ENCODE data around the gene COMMD6.

The COMMD6 gene

GRCh38 chr13:75569576-75569975, 31.9 kb upstream of the COMMD6 start:
- H3K79me2 ChIP-seq (ENCODE audit: control insufficient read depth, insufficient read depth, low read length), result no peaks in the 10 kb centered on the region
- no peak overlapping the region for H3K4me2 ChIP-seq (ENCODE audit: low read length)
- no peak overlapping the region for H3K9ac ChIP-seq (ENCODE audit: low read length)
- H3K27ac ChIP-seq (ENCODE audit: low read depth, low read length), result no peak overlapping the region
- WGBS (ENCODE audit: extremely low coverage, insufficient coverage, low lambda C conversion rate), result no CpG with 5 or more reads among the region's 1 CpG
- H4K5ac ChIP-seq (ENCODE audit: low read length), result no peak overlapping the region
- no peaks in the 10 kb centered on the region for H3K36me3 ChIP-seq (ENCODE audit: control insufficient read depth, insufficient read depth, low read length)
- no peak overlapping the region for H2AK5ac ChIP-seq (ENCODE audit: low read length)
- no peak overlapping the region for H3K23ac ChIP-seq (ENCODE audit: low read length)
- no peak overlapping the region for H3K56ac ChIP-seq (ENCODE audit: low read length)
- H3K27me3 ChIP-seq (ENCODE audit: insufficient read depth, low read length, poor library complexity), result no peaks in the 10 kb centered on the region
- DNase-seq, result no peak
- no peak overlapping the region for H3K4me3 ChIP-seq (ENCODE audit: low read length)
- no peak overlapping the region for H2BK5ac ChIP-seq (ENCODE audit: low read length)
- no peak overlapping the region for H3K18ac ChIP-seq (ENCODE audit: low read length)
- no peaks in the 10 kb centered on the region for H3K79me1 ChIP-seq (ENCODE audit: low read length)
- no peak overlapping the region for H2BK120ac ChIP-seq (ENCODE audit: low read depth, low read length)
- H4K8ac ChIP-seq (ENCODE audit: low read depth, low read length), result no peak overlapping the region
- H3K4ac ChIP-seq (ENCODE audit: low read depth, low read length), result no peak overlapping the region
- no peak overlapping the region for H2BK15ac ChIP-seq (replicated peaks; ENCODE audit: low read depth)
- H3K4me1 ChIP-seq (ENCODE audit: control insufficient read depth, low read depth, low read length), result no peaks in the 10 kb centered on the region

GRCh38 chr13:75566658-75567057, 29.0 kb upstream of the COMMD6 start:
- Histone ChIP-seq H3K27me3 (ENCODE audit: insufficient read depth, low read length, poor library complexity) (no peaks in the 10 kb centered on the region), H3K79me1 (ENCODE audit: low read length) (no peaks in the 10 kb centered on the region), H3K23ac (ENCODE audit: low read length) (no peak overlapping the region), H2BK120ac (ENCODE audit: low read depth, low read length) (no peak overlapping the region), H3K4me3 (ENCODE audit: low read length) (no peak overlapping the region), H3K27ac (ENCODE audit: low read depth, low read length) (no peak overlapping the region), H2AK5ac (ENCODE audit: low read length) (no peak overlapping the region), H3K4me1 (ENCODE audit: control insufficient read depth, low read depth, low read length) (no peaks in the 10 kb centered on the region), H3K4ac (ENCODE audit: low read depth, low read length) (no peak overlapping the region), H3K18ac (ENCODE audit: low read length) (no peak overlapping the region), H3K9ac (ENCODE audit: low read length) (no peak overlapping the region), H2BK5ac (ENCODE audit: low read length) (no peak overlapping the region), H2BK15ac (replicated peaks; ENCODE audit: low read depth) (no peak overlapping the region), H3K56ac (ENCODE audit: low read length) (no peak overlapping the region), H3K36me3 (ENCODE audit: control insufficient read depth, insufficient read depth, low read length) (no peaks in the 10 kb centered on the region), H4K8ac (ENCODE audit: low read depth, low read length) (no peak overlapping the region), H3K79me2 (ENCODE audit: control insufficient read depth, insufficient read depth, low read length) (no peaks in the 10 kb centered on the region), H4K5ac (ENCODE audit: low read length) (no peak overlapping the region), H3K4me2 (ENCODE audit: low read length) (no peak overlapping the region)
- no peak for DNase-seq

- Histone ChIP-seq H2BK15ac (replicated peaks; ENCODE audit: low read depth) (no peak overlapping the region), H3K18ac (ENCODE audit: low read length) (no peak overlapping the region), H3K56ac (ENCODE audit: low read length) (no peak overlapping the region), H3K27me3 (ENCODE audit: insufficient read depth, low read length, poor library complexity) (no peaks in the 10 kb centered on the region), H3K79me1 (ENCODE audit: low read length) (peaks cover 1% of the 10 kb centered on the region), H3K79me2 (ENCODE audit: control insufficient read depth, insufficient read depth, low read length) (no peaks in the 10 kb centered on the region), H3K4ac (ENCODE audit: low read depth, low read length) (no peak overlapping the region), H2BK5ac (ENCODE audit: low read length) (no peak overlapping the region), H3K4me1 (ENCODE audit: control insufficient read depth, low read depth, low read length) (no peaks in the 10 kb centered on the region), H2AK5ac (ENCODE audit: low read length) (no peak overlapping the region), H3K9ac (ENCODE audit: low read length) (no peak overlapping the region), H4K8ac (ENCODE audit: low read depth, low read length) (no peak overlapping the region), H3K4me2 (ENCODE audit: low read length) (no peak overlapping the region), H3K4me3 (ENCODE audit: low read length) (no peak overlapping the region), H4K5ac (ENCODE audit: low read length) (no peak overlapping the region), H2BK120ac (ENCODE audit: low read depth, low read length) (no peak overlapping the region), H3K27ac (ENCODE audit: low read depth, low read length) (no peak overlapping the region), H3K23ac (ENCODE audit: low read length) (no peak overlapping the region), H3K36me3 (ENCODE audit: control insufficient read depth, insufficient read depth, low read length) (no peaks in the 10 kb centered on the region)
- no CpG with 5 or more reads among the region's 2 CpGs for WGBS (ENCODE audit: extremely low coverage, insufficient coverage, low lambda C conversion rate)
- no peak for DNase-seq
Measured at GRCh38 chr13:75558145-75558840, 20.7 kb upstream of the COMMD6 start.

GRCh38 chr13:75556961-75557360, 19.3 kb upstream of the COMMD6 start:
- no peak overlapping the region for H2AK5ac ChIP-seq (ENCODE audit: low read length)
- no CpG with 5 or more reads among the region's 2 CpGs for WGBS (ENCODE audit: extremely low coverage, insufficient coverage, low lambda C conversion rate)
- H3K79me1 ChIP-seq (ENCODE audit: low read length), result peaks cover 4% of the 10 kb centered on the region

GRCh38 chr13:75555836-75556235, 18.2 kb upstream of the COMMD6 start:
- Histone ChIP-seq H3K27ac (ENCODE audit: low read depth, low read length) (no peak overlapping the region), H3K4me1 (ENCODE audit: control insufficient read depth, low read depth, low read length) (no peaks in the 10 kb centered on the region), H3K9ac (ENCODE audit: low read length) (no peak overlapping the region), H3K79me1 (ENCODE audit: low read length) (peaks cover 4% of the 10 kb centered on the region), H3K4me2 (ENCODE audit: low read length) (no peak overlapping the region), H4K5ac (ENCODE audit: low read length) (no peak overlapping the region), H3K79me2 (ENCODE audit: control insufficient read depth, insufficient read depth, low read length) (peaks cover 4% of the 10 kb centered on the region), H3K4me3 (ENCODE audit: low read length) (no peak overlapping the region), H2BK120ac (ENCODE audit: low read depth, low read length) (no peak overlapping the region), H3K23ac (ENCODE audit: low read length) (no peak overlapping the region), H3K27me3 (ENCODE audit: insufficient read depth, low read length, poor library complexity) (no peaks in the 10 kb centered on the region), H4K8ac (ENCODE audit: low read depth, low read length) (no peak overlapping the region), H2BK15ac (replicated peaks; ENCODE audit: low read depth) (no peak overlapping the region), H3K56ac (ENCODE audit: low read length) (no peak overlapping the region), H3K4ac (ENCODE audit: low read depth, low read length) (no peak overlapping the region), H2AK5ac (ENCODE audit: low read length) (no peak overlapping the region), H2BK5ac (ENCODE audit: low read length) (no peak overlapping the region), H3K18ac (ENCODE audit: low read length) (no peak overlapping the region), H3K36me3 (ENCODE audit: control insufficient read depth, insufficient read depth, low read length) (no peaks in the 10 kb centered on the region)
- WGBS (ENCODE audit: extremely low coverage, insufficient coverage, low lambda C conversion rate), result no CpG with 5 or more reads among the region's 1 CpG
- no peak for DNase-seq

More at GRCh38 chr13:75556961-75557360, 19.3 kb upstream of the COMMD6 start:
- no peak overlapping the region for H3K23ac ChIP-seq (ENCODE audit: low read length)
- no peak overlapping the region for H4K8ac ChIP-seq (ENCODE audit: low read depth, low read length)
- no peak overlapping the region for H3K4ac ChIP-seq (ENCODE audit: low read depth, low read length)
- no peak overlapping the region for H3K4me3 ChIP-seq (ENCODE audit: low read length)
- no peak overlapping the region for H2BK120ac ChIP-seq (ENCODE audit: low read depth, low read length)
- no peak overlapping the region for H2BK5ac ChIP-seq (ENCODE audit: low read length)
- no peak overlapping the region for H3K27ac ChIP-seq (ENCODE audit: low read depth, low read length)
- H3K36me3 ChIP-seq (ENCODE audit: control insufficient read depth, insufficient read depth, low read length), result no peaks in the 10 kb centered on the region
- H3K4me2 ChIP-seq (ENCODE audit: low read length), result no peak overlapping the region
- no peaks in the 10 kb centered on the region for H3K27me3 ChIP-seq (ENCODE audit: insufficient read depth, low read length, poor library complexity)
- H3K56ac ChIP-seq (ENCODE audit: low read length), result no peak overlapping the region
- H3K9ac ChIP-seq (ENCODE audit: low read length), result no peak overlapping the region
- no peak overlapping the region for H4K5ac ChIP-seq (ENCODE audit: low read length)
- H3K79me2 ChIP-seq (ENCODE audit: control insufficient read depth, insufficient read depth, low read length), result peaks cover 2% of the 10 kb centered on the region
- DNase-seq, result no peak
- no peak overlapping the region for H3K18ac ChIP-seq (ENCODE audit: low read length)
- no peak overlapping the region for H2BK15ac ChIP-seq (replicated peaks; ENCODE audit: low read depth)
- no peaks in the 10 kb centered on the region for H3K4me1 ChIP-seq (ENCODE audit: control insufficient read depth, low read depth, low read length)

GRCh38 chr13:75554981-75555380, 17.3 kb upstream of the COMMD6 start:
- Histone ChIP-seq H3K4me3 (ENCODE audit: low read length) (no peak overlapping the region), H3K79me2 (ENCODE audit: control insufficient read depth, insufficient read depth, low read length) (peaks cover 4% of the 10 kb centered on the region), H2BK120ac (ENCODE audit: low read depth, low read length) (no peak overlapping the region), H3K4me1 (ENCODE audit: control insufficient read depth, low read depth, low read length) (no peaks in the 10 kb centered on the region), H3K18ac (ENCODE audit: low read length) (no peak overlapping the region), H3K4me2 (ENCODE audit: low read length) (no peak overlapping the region), H3K27me3 (ENCODE audit: insufficient read depth, low read length, poor library complexity) (no peaks in the 10 kb centered on the region), H3K23ac (ENCODE audit: low read length) (no peak overlapping the region), H3K79me1 (ENCODE audit: low read length) (peaks cover 7% of the 10 kb centered on the region), H2AK5ac (ENCODE audit: low read length) (no peak overlapping the region), H4K5ac (ENCODE audit: low read length) (no peak overlapping the region), H2BK15ac (replicated peaks; ENCODE audit: low read depth) (no peak overlapping the region), H4K8ac (ENCODE audit: low read depth, low read length) (no peak overlapping the region), H3K4ac (ENCODE audit: low read depth, low read length) (no peak overlapping the region), H3K36me3 (ENCODE audit: control insufficient read depth, insufficient read depth, low read length) (no peaks in the 10 kb centered on the region), H2BK5ac (ENCODE audit: low read length) (no peak overlapping the region), H3K27ac (ENCODE audit: low read depth, low read length) (no peak overlapping the region), H3K56ac (ENCODE audit: low read length) (no peak overlapping the region), H3K9ac (ENCODE audit: low read length) (no peak overlapping the region)
- no CpG with 5 or more reads among the region's 3 CpGs for WGBS (ENCODE audit: extremely low coverage, insufficient coverage, low lambda C conversion rate)
- DNase-seq, result no peak

All from mesendoderm (in vitro differentiated cells).